Transverse colon (tissue), 3 donors: ENCODE results near the gene ANKRD33.

ENCODE experiments used
- EP300 ChIP-seq: sonication (generic); formaldehyde crosslinking; IDR thresholded peaks from one replicate; pipeline ENCODE4 v1.6.1; 2017; ENCODE audit warnings: antibody characterized with exemption, low read depth
- POLR2A ChIP-seq: fragments of 450-650 bp; IDR thresholded peaks from one replicate; pipeline ENCODE4 v1.6.1; 2016; ENCODE audit warnings: antibody characterized with exemption, mild to moderate bottlenecking, moderate library complexity
- TF ChIP-seq, protein P1 (sequence below), 5 experiments: fragments of 200-600 bp in 3 of 5; fragments of 450-650 bp in 2 of 5; sonication (generic) in 3 of 5; IDR thresholded peaks; 1 replicate in 2 of 5; 2 replicates in 3 of 5; pipeline ENCODE4 v1.5.1; 2016 to 2017; ENCODE audit warnings: antibody characterized with exemption in 5 of 5, inconsistent platforms in 3 of 5, mild to moderate bottlenecking in 2 of 5, moderate library complexity in 1 of 5

- TF ChIP-seq EP300: no peak
- TF ChIP-seq, protein P1, sequence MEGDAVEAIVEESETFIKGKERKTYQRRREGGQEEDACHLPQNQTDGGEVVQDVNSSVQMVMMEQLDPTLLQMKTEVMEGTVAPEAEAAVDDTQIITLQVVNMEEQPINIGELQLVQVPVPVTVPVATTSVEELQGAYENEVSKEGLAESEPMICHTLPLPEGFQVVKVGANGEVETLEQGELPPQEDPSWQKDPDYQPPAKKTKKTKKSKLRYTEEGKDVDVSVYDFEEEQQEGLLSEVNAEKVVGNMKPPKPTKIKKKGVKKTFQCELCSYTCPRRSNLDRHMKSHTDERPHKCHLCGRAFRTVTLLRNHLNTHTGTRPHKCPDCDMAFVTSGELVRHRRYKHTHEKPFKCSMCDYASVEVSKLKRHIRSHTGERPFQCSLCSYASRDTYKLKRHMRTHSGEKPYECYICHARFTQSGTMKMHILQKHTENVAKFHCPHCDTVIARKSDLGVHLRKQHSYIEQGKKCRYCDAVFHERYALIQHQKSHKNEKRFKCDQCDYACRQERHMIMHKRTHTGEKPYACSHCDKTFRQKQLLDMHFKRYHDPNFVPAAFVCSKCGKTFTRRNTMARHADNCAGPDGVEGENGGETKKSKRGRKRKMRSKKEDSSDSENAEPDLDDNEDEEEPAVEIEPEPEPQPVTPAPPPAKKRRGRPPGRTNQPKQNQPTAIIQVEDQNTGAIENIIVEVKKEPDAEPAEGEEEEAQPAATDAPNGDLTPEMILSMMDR (IDR thresholded peaks at IDR 0.05): no peak
- no peak for TF ChIP-seq POLR2A
Measured at GRCh38 chr12:51846271-51846691, 41.6 kb upstream of the ANKRD33 start.
